Measurements from ENCODE around the gene C11orf16. TPM values are rescaled to one million over a fixed set of nuclear protein-coding genes. Genes with fewer than 3 reads are reported as not detected.

C11orf16 gene
- total RNA-seq, 1 donor from 2014 or later = not detected

DNA sequence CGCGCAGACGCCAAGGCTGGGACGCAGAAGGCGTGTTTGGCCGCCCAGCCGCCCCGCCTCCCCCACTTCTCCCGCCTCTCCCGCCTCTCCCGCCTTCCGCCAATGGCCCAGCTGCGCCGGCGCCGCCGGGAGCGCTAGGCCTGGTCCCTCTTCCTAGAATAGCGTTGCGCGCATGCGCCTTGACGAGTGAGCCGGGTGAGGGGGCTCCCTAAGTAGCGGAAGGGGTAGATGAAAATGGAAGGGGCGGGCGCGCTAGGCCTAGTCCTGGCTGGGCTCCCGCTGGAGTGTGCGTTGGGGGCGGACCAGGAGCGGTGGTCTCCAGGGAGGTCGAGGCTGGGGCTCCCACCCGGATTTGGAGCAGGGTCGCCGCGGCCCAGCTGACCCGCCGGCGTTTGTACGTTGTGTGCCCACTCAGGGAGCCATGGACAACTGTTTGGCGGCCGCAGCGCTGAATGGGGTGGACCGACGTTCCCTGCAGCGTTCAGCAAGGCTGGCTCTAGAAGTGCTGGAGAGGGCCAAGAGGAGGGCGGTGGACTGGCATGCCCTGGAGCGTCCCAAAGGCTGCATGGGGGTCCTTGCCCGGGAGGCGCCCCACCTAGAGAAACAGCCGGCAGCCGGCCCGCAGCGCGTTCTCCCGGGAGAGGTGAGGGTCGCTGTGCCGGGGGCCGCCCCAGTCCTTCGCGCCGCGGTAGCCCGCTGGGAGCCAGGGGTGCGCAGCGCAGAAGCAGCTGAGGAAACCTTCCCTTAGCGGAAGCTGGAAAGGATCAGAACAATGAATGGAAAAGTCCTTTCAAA lies 21.5 kb downstream of the C11orf16 start, which contains the start of gene AKIP1:
TSS of gene AKIP1 (plus strand) at position 161 of the 795 bp plus-strand sequence. CDS start at position 422, 261 bp downstream.
- Mint-ChIP-seq H3K27ac (ENCODE audit: unreplicated experiment) (peak within 1 kb of the TSS; percentile 86), H3K4me1 (ENCODE audit: unreplicated experiment) (peaks cover 21% of the 10 kb centered on the region), H3K27me3 (ENCODE audit: unreplicated experiment) (peaks cover 8% of the 10 kb centered on the region), H3K36me3 (ENCODE audit: low read depth, unreplicated experiment) (no peaks in the 10 kb centered on the region), H3K4me3 (ENCODE audit: unreplicated experiment) (peak within 1 kb of the TSS; percentile 91), H3K9me3 (ENCODE audit: unreplicated experiment) (no peaks in the 10 kb centered on the region)
- peak; percentile 98 for DNase-seq (ENCODE audit: low spot score)
- TF ChIP-seq, protein P1, sequence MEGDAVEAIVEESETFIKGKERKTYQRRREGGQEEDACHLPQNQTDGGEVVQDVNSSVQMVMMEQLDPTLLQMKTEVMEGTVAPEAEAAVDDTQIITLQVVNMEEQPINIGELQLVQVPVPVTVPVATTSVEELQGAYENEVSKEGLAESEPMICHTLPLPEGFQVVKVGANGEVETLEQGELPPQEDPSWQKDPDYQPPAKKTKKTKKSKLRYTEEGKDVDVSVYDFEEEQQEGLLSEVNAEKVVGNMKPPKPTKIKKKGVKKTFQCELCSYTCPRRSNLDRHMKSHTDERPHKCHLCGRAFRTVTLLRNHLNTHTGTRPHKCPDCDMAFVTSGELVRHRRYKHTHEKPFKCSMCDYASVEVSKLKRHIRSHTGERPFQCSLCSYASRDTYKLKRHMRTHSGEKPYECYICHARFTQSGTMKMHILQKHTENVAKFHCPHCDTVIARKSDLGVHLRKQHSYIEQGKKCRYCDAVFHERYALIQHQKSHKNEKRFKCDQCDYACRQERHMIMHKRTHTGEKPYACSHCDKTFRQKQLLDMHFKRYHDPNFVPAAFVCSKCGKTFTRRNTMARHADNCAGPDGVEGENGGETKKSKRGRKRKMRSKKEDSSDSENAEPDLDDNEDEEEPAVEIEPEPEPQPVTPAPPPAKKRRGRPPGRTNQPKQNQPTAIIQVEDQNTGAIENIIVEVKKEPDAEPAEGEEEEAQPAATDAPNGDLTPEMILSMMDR (IDR thresholded peaks at IDR 0.05; ENCODE audit: unreplicated experiment) = no peak

DNA sequence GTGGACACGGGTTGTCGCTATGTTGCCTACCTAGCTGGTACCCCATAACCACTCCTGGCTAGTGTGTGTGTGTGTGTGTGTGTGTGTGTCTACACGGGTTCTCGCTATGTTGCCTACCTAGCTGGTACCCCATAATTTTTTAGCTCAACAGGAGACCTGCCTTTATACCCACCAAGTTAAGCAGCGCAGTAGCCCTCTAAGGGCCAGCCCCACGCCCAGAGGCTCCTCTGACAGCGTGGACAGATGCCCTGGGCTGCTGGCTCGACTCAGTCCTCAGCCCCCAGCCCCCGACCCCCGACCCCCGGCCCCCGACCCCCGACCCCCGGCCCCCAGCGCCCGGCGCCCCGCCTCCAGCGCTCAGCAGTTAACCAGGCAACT lies 22.1 kb downstream of the C11orf16 start:
- no peak overlapping the region for H3K27ac Mint-ChIP-seq (ENCODE audit: unreplicated experiment)
- no peaks in the 10 kb centered on the region for H3K36me3 Mint-ChIP-seq (ENCODE audit: low read depth, unreplicated experiment)
- TF ChIP-seq, protein P1 (IDR thresholded peaks at IDR 0.05; ENCODE audit: unreplicated experiment) = no peak
- H3K9me3 Mint-ChIP-seq (ENCODE audit: unreplicated experiment) = no peaks in the 10 kb centered on the region
- DNase-seq (ENCODE audit: low spot score) = no peak
- peak overlapping the region; percentile 88 for H3K4me3 Mint-ChIP-seq (ENCODE audit: unreplicated experiment)
- H3K27me3 Mint-ChIP-seq (ENCODE audit: unreplicated experiment) = peaks cover 8% of the 10 kb centered on the region
- H3K4me1 Mint-ChIP-seq (ENCODE audit: unreplicated experiment) = peaks cover 21% of the 10 kb centered on the region

DNA sequence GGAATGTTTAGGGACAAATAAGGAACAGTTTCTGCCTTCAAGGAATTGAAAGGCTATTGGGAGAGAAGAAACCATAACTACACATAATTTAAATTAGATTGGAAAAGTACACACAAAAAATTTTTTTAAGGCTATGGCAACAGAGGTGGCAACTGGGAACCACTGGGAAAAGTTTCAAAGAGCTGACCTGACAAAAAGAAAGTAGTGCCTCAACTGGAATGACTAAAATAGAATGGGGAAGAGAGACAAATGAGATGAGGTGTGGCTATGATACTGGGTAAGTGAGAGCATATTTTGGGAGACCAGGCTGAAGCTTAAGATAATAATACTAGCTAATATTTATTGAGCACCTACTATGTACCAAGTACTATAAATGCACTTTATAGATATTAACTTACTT lies 24.6 kb downstream of the C11orf16 start:
- TF ChIP-seq, protein P1 (IDR thresholded peaks at IDR 0.05; ENCODE audit: unreplicated experiment) = no peak
- H3K9me3 Mint-ChIP-seq (ENCODE audit: unreplicated experiment) = no peaks in the 10 kb centered on the region
- H3K27me3 Mint-ChIP-seq (ENCODE audit: unreplicated experiment) = peaks cover 6% of the 10 kb centered on the region
- H3K4me3 Mint-ChIP-seq (ENCODE audit: unreplicated experiment) = no peak overlapping the region
- no peak overlapping the region for H3K27ac Mint-ChIP-seq (ENCODE audit: unreplicated experiment)
- DNase-seq (ENCODE audit: low spot score) = no peak
- no peaks in the 10 kb centered on the region for H3K36me3 Mint-ChIP-seq (ENCODE audit: low read depth, unreplicated experiment)
- H3K4me1 Mint-ChIP-seq (ENCODE audit: unreplicated experiment) = peaks cover 5% of the 10 kb centered on the region

DNA sequence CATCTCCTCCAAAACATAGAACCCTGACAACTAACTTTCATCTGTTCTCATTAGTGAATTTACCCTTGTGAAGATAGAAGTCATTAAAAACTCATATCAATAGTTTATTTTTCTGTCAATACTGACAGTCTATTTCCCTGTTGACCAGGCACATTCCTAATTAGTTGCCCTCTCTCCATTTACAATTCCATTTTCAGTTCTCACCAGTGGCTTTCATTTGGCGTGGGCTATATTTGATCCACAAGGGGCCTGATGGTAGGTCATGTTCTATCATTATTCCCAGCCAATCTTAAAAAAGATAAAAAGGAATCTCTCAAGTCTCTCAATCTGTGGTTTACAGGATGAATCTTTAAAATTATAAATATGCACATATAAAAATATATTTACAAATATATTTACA lies 25.6 kb downstream of the C11orf16 start:
- TF ChIP-seq, protein P1 (IDR thresholded peaks at IDR 0.05; ENCODE audit: unreplicated experiment) = no peak
- no peak overlapping the region for H3K27ac Mint-ChIP-seq (ENCODE audit: unreplicated experiment)
- H3K36me3 Mint-ChIP-seq (ENCODE audit: low read depth, unreplicated experiment) = no peaks in the 10 kb centered on the region
- peaks cover under 1% of the 10 kb centered on the region for H3K4me1 Mint-ChIP-seq (ENCODE audit: unreplicated experiment)
- no peak overlapping the region for H3K4me3 Mint-ChIP-seq (ENCODE audit: unreplicated experiment)
- H3K9me3 Mint-ChIP-seq (ENCODE audit: unreplicated experiment) = no peaks in the 10 kb centered on the region
- DNase-seq (ENCODE audit: low spot score) = no peak
- H3K27me3 Mint-ChIP-seq (ENCODE audit: unreplicated experiment) = peaks cover 5% of the 10 kb centered on the region

DNA sequence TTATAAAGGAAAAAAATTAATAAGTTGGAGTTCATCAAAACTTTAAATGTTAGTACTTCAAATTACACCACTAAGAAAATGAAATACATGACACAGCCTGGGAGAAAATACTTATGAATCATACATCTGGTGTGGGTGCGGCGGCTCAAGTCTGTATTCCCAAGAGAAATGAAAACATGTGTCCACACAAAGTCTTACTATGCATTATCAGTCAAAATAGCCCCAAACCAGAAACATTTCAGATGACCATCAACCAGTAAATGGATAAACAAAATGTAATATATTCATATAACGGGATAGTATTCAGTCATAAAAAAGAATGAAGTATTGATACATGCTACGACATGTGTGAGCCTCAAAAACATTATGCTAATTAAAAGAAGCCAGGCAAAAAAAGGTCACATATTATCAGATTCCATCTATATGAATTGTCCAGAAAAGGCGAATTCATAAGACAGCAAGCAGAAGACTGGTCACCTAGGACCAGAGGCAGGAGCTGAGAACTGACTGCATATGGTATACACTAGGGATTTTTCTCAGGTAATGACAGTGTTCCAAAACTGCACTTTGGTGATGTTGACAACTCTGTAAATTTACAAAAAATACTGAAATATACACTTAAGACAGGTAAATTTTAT lies 27.1 kb downstream of the C11orf16 start:
- TF ChIP-seq, protein P1 (IDR thresholded peaks at IDR 0.05; ENCODE audit: unreplicated experiment) = no peak
- no peak for DNase-seq (ENCODE audit: low spot score)
- Mint-ChIP-seq H3K4me3 (ENCODE audit: unreplicated experiment) (no peak overlapping the region), H3K4me1 (ENCODE audit: unreplicated experiment) (no peaks in the 10 kb centered on the region), H3K36me3 (ENCODE audit: low read depth, unreplicated experiment) (peaks cover 4% of the 10 kb centered on the region), H3K9me3 (ENCODE audit: unreplicated experiment) (peaks cover 4% of the 10 kb centered on the region), H3K27me3 (ENCODE audit: unreplicated experiment) (peaks cover 4% of the 10 kb centered on the region), H3K27ac (ENCODE audit: unreplicated experiment) (no peak overlapping the region)
